ENCODE measurements around the gene DAAM2.

- TF ChIP-seq TCF7L2 (IDR thresholded peaks at IDR 0.05; ENCODE audit: low read depth, low read length) (no peak), SP2 (IDR thresholded peaks at IDR 0.05; ENCODE audit: extremely low read depth, low read depth, low read length, poor library complexity, severe bottlenecking) (no peak), USF1 (CRISPR knock-in tag; IDR thresholded peaks at IDR 0.05) (no peak), BRD4 (IDR thresholded peaks at IDR 0.05) (no peak), CTBP1 (IDR thresholded peaks at IDR 0.05; ENCODE audit: borderline replicate concordance) (no peak), TCF7 (IDR thresholded peaks at IDR 0.05; ENCODE audit: borderline replicate concordance) (no peak), THAP7 (CRISPR knock-in tag; IDR thresholded peaks at IDR 0.05) (no peak), CTCF (IDR thresholded peaks at IDR 0.05 in 2 of 3, conservative IDR thresholded peaks at IDR 0.05 in 1 of 3; ENCODE audit: insufficient read depth in 2 of 3, low read depth in 1 of 3, low read length in 3 of 3) (no peak)
Observed at GRCh38 chr6:39861663-39862062, 69.5 kb downstream of the DAAM2 start.
